Fibroblast of peridontal ligament (primary cell): Measurements from ENCODE around the gene WDR7.
A peak's percentile ranks its signal among the peaks of the same experiment; 100 is the strongest.

Experiments used
- DNase-seq: peaks from one replicate; pipeline ENCODE4 v3.0.0-alpha.2; 2010; ENCODE audit errors: extremely low read depth

WDR7 gene

GRCh38 chr18:56936457-56936856, 285.3 kb downstream of the WDR7 start:
- no peak for DNase-seq

- DNase-seq = peak; percentile 8
Measured at GRCh38 chr18:56937874-56938430, 286.8 kb downstream of the WDR7 start.

GRCh38 chr18:56945171-56946083, 294.3 kb downstream of the WDR7 start:
- DNase-seq = peak; percentile 19

- DNase-seq = no peak
Measured at GRCh38 chr18:56947236-56947635, 296.1 kb downstream of the WDR7 start.

GRCh38 chr18:56952026-56952425, 300.9 kb downstream of the WDR7 start:
- no peak for DNase-seq

- no peak for DNase-seq
Measured at GRCh38 chr18:56953428-56954198, 302.5 kb downstream of the WDR7 start.

DNA sequence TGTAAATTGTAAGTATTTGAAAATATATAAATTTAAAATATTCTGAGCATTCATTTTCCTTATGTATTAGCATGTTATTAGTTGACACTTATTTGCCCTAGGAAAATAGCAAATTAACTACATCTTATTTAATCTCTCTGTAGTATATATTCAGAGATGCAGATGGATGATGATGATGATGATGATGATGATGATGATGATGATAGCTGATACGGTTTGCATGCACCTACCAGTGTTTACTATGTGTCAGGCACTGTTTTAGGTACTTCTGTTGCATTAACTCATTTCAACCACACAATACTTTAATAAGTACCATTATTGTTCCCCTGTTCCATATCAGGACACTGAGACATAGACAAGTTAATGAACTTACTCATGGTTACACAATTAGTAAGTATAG, 304.3 kb downstream of the WDR7 start:
- DNase-seq = no peak

DNA sequence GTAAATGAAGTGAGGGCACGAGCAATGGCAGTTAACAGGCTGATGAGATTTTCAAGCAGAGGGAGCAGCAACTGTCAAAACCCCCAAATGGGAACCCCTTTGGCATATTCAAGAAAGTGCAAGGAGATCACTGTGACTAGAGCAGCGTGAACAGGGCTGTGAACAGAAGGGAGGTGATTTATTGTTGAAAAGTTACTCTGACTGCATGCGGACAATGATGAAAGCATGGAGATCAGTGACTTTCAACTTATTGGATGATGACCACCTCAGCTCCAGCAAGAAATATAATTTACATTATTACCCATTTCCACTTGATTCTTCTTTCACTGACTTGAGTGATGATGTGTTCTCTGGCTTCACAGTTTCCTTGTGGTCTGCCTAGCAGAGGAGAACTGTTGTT, 308.0 kb downstream of the WDR7 start:
- no peak for DNase-seq

- DNase-seq = no peak
Measured at GRCh38 chr18:56962322-56962721, 311.2 kb downstream of the WDR7 start.

- no peak for DNase-seq
Measured at GRCh38 chr18:56967035-56967434, 315.9 kb downstream of the WDR7 start.

- DNase-seq = peak; percentile 16
Measured at GRCh38 chr18:56973487-56973886, 322.3 kb downstream of the WDR7 start.

GRCh38 chr18:56974141-56974540, 323.0 kb downstream of the WDR7 start:
- no peak for DNase-seq

GRCh38 chr18:56975276-56975675, 324.1 kb downstream of the WDR7 start:
- no peak for DNase-seq

GRCh38 chr18:56977309-56977708, 326.1 kb downstream of the WDR7 start:
- DNase-seq = no peak

DNA sequence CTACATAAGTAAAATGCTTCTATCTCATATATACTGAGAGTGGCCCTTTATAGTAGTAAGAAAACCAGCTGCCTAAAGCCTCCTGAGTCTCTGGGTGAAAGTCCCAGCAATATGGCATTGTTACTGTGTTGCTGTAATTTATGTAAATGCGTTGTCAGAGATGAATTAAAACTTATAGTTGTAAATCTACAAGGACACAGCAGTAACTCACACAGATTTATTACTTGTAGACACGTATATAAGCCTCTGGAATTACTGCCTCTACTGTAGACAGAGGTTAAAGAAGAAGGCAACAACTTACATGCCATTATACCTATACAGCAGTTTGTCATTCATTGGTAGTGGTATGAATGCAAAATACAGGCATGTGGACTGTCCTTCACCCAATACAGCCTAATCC, 326.6 kb downstream of the WDR7 start:
- DNase-seq = no peak

DNA sequence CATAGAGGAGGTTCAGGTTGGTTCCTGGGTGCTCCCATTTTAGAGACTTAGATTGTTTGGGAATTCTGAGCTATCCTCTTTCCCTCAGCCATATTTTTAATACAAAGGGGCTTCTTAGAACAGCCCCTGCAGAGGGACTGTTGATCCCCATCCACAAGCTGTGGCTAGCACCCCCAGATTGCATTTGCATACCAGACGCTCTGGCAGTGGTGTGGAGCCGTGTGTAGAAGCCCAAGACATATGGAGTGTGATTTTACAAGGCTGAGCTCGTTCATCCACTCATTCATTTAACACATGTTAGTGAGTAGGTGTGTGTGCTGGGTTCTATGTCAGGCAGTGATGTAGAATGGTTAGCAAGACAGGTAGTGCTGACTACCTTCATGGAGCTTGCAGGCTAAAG, 329.0 kb downstream of the WDR7 start:
- no peak for DNase-seq

GRCh38 chr18:56982766-56983165, 331.6 kb downstream of the WDR7 start:
- no peak for DNase-seq

- DNase-seq = no peak
Measured at GRCh38 chr18:56983275-56983992, 332.3 kb downstream of the WDR7 start.

DNA sequence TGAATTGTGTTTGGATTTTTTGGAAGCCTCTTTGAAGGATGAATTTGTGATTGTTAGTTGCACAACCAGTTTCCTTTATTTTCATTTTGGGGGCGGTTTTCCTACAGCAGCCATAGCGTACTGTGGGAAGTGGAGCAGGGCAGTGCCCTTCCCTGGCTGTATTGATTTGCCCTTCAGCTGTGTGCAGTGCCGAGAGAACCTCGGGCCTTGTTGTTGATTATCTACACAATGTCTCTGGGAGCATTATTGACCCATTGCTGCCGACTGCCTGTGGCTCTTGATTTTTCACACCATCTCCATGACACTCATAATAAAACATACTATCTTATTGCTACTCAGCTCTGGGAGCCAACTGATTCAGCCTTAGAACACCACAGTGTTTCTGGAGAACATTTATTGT, 333.6 kb downstream of the WDR7 start:
- no peak for DNase-seq

GRCh38 chr18:56986829-56987228, 335.7 kb downstream of the WDR7 start:
- DNase-seq = no peak

GRCh38 chr18:56987236-56987635, 336.1 kb downstream of the WDR7 start:
- no peak for DNase-seq

GRCh38 chr18:56988022-56988421, 336.9 kb downstream of the WDR7 start:
- DNase-seq = no peak
